ENCODE data around the gene DZIP1. TPM values are rescaled to one million over a fixed set of nuclear protein-coding genes. Genes with fewer than 3 reads are reported as not detected.

DZIP1 gene
- total and polyA plus RNA-seq, 2 donors (not counting 1 experiment from before 2014, with no cell fraction given), result not detected

DNA sequence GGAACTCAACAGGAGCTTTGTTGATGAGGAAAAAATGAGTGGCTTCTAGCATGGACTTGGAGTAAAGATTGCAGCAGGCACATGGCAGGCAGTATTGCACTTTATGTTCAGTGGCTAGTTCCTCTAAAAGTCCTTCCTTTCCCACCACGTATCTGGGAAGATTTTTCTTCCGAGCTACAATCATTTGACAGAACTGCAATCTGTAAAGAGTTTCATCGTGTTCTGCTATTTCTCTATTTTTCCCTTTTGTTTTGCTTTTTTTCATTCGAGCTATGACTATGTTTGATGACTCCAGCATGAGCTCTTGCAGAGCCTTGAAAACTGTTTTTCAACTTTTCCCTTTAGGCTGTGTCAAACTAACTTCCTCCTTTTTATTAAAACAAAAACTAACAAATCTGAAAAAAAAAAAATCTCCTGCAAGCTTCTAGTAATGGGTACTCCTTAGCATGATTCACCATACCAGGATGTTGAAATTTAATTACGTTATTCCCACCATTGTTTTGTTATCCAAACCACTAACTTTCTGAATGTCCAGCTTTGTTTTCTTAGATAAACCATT is 79.7 kb downstream of the DZIP1 start:
- Histone ChIP-seq H3K9me3 (ENCODE audit: control extremely low read depth in 1 of 3, control insufficient read depth in 2 of 3, insufficient read depth in 1 of 3, low read length in 2 of 3) (no peaks in the 10 kb centered on the region), H4K20me1 (ENCODE audit: control insufficient read depth, insufficient read depth, low read length, poor library complexity, severe bottlenecking) (no peaks in the 10 kb centered on the region), H3K9ac (ENCODE audit: low read length) (no peak overlapping the region), H3K36me3 (replicated peaks in 1 of 2; ENCODE audit: control extremely low read depth in 1 of 2, control insufficient read depth in 1 of 2, extremely low read depth in 1 of 2, insufficient read depth in 2 of 2, low read length in 1 of 2) (no peaks in the 10 kb centered on the region), H3K4me2 (replicated peaks; ENCODE audit: low read depth, low read length, poor library complexity, severe bottlenecking) (no peak overlapping the region), H3K27ac (ENCODE audit: low read length in 2 of 2) (no peak overlapping the region), H2AFZ (ENCODE audit: insufficient read depth, low read depth, low read length, poor library complexity, severe bottlenecking) (no peak overlapping the region), H3K79me2 (ENCODE audit: control insufficient read depth, insufficient read depth, low read length) (no peaks in the 10 kb centered on the region), H3K27me3 (replicated peaks in 1 of 4; ENCODE audit: control extremely low read depth in 1 of 4, control insufficient read depth in 3 of 4, insufficient read depth in 4 of 4, low read length in 3 of 4) (no peaks in the 10 kb centered on the region), H3K4me3 (ENCODE audit: control extremely low read depth in 1 of 5, extremely low read depth in 1 of 5, insufficient read depth in 1 of 5, low read depth in 2 of 5, low read length in 4 of 5) (no peak overlapping the region), H3K4me1 (ENCODE audit: control insufficient read depth in 2 of 2, insufficient read depth in 2 of 2, low read length in 2 of 2) (no peaks in the 10 kb centered on the region)
- Mint-ChIP-seq H3K9me3 (ENCODE audit: insufficient read depth) (peaks cover 3% of the 10 kb centered on the region), H3K4me1 (no peaks in the 10 kb centered on the region), H3K27me3 (peaks cover 14% of the 10 kb centered on the region), H3K4me3 (no peak overlapping the region), H3K27ac (no peak overlapping the region)
- ChIA-PET POLR2A (no interaction called here), CTCF (interaction anchor here (1.0 kb wide), 1 partner anchor 269 kb away, joined by 3 read pairs; no protein-coding TSS in a partner anchor)
- intact Hi-C loops (cut with micrococcal nuclease), result no loop called here
- no peak for ATAC-seq (ENCODE audit: low read depth)
- no peak for DNase-seq
- WGBS (ENCODE audit: insufficient coverage), result 0% methylated on average over 2 of the region's 5 CpGs
- no peak for TF ChIP-seq EZH2 (IDR thresholded peaks at IDR 0.05; ENCODE audit: borderline replicate concordance, insufficient read depth, low read depth, low read length, poor library complexity, severe bottlenecking)
- TF ChIP-seq, protein P1, sequence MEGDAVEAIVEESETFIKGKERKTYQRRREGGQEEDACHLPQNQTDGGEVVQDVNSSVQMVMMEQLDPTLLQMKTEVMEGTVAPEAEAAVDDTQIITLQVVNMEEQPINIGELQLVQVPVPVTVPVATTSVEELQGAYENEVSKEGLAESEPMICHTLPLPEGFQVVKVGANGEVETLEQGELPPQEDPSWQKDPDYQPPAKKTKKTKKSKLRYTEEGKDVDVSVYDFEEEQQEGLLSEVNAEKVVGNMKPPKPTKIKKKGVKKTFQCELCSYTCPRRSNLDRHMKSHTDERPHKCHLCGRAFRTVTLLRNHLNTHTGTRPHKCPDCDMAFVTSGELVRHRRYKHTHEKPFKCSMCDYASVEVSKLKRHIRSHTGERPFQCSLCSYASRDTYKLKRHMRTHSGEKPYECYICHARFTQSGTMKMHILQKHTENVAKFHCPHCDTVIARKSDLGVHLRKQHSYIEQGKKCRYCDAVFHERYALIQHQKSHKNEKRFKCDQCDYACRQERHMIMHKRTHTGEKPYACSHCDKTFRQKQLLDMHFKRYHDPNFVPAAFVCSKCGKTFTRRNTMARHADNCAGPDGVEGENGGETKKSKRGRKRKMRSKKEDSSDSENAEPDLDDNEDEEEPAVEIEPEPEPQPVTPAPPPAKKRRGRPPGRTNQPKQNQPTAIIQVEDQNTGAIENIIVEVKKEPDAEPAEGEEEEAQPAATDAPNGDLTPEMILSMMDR (IDR thresholded peaks at IDR 0.05), result no peak

DNA sequence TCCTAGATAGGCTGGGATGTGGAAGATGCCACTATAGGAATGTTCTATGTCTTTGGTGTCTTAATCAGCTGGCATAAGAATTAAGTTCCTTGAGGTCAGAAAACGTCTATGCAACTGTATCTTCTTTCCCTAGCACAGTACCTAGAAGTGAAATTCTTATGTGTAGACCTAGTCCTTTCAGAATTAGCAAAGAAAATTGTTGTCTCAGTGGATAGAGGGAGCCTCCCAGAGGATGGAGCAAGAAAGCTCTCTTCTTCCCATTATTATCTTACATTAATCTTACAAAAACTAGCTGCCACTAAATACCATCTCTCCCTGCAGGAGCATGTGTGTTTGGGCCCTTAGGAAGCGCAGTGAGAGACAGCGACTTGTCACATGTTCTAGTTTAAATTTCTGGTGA is 80.4 kb downstream of the DZIP1 start:
- no peak overlapping the region for H3K4me3 Mint-ChIP-seq
- Histone ChIP-seq H3K4me3 (ENCODE audit: control extremely low read depth in 1 of 5, extremely low read depth in 1 of 5, insufficient read depth in 1 of 5, low read depth in 2 of 5, low read length in 4 of 5) (no peak overlapping the region), H3K79me2 (ENCODE audit: control insufficient read depth, insufficient read depth, low read length) (no peaks in the 10 kb centered on the region), H3K27ac (ENCODE audit: low read length in 2 of 2) (no peak overlapping the region), H3K36me3 (replicated peaks in 1 of 2; ENCODE audit: control extremely low read depth in 1 of 2, control insufficient read depth in 1 of 2, extremely low read depth in 1 of 2, insufficient read depth in 2 of 2, low read length in 1 of 2) (no peaks in the 10 kb centered on the region), H4K20me1 (ENCODE audit: control insufficient read depth, insufficient read depth, low read length, poor library complexity, severe bottlenecking) (no peaks in the 10 kb centered on the region), H3K9ac (ENCODE audit: low read length) (no peak overlapping the region), H2AFZ (ENCODE audit: insufficient read depth, low read depth, low read length, poor library complexity, severe bottlenecking) (no peak overlapping the region), H3K27me3 (replicated peaks in 1 of 4; ENCODE audit: control extremely low read depth in 1 of 4, control insufficient read depth in 3 of 4, insufficient read depth in 4 of 4, low read length in 3 of 4) (no peaks in the 10 kb centered on the region), H3K4me1 (ENCODE audit: control insufficient read depth in 2 of 2, insufficient read depth in 2 of 2, low read length in 2 of 2) (no peaks in the 10 kb centered on the region), H3K4me2 (replicated peaks; ENCODE audit: low read depth, low read length, poor library complexity, severe bottlenecking) (no peak overlapping the region), H3K9me3 (ENCODE audit: control extremely low read depth in 1 of 3, control insufficient read depth in 2 of 3, insufficient read depth in 1 of 3, low read length in 2 of 3) (no peaks in the 10 kb centered on the region)
- intact Hi-C loops (cut with micrococcal nuclease), result no loop called here
- H3K27me3 Mint-ChIP-seq, result peaks cover 13% of the 10 kb centered on the region
- H3K27ac Mint-ChIP-seq, result no peak overlapping the region
- ChIA-PET CTCF (no interaction called here), POLR2A (no interaction called here)
- no peak for ATAC-seq (ENCODE audit: low read depth)
- H3K9me3 Mint-ChIP-seq (ENCODE audit: insufficient read depth), result peaks cover 3% of the 10 kb centered on the region
- H3K4me1 Mint-ChIP-seq, result no peaks in the 10 kb centered on the region
- no peak for TF ChIP-seq EZH2 (IDR thresholded peaks at IDR 0.05; ENCODE audit: borderline replicate concordance, insufficient read depth, low read depth, low read length, poor library complexity, severe bottlenecking)
- TF ChIP-seq, protein P1 (IDR thresholded peaks at IDR 0.05), result no peak
- no CpG with 5 or more reads among the region's 3 CpGs for WGBS (ENCODE audit: insufficient coverage)
- no peak for DNase-seq
